Left ventricle myocardium inferior (tissue), 1 donor: ENCODE results near the gene KRTAP4-9. TPM values are rescaled to one million over a fixed set of nuclear protein-coding genes. Genes with fewer than 3 reads are reported as not detected.
"Not testable (repeated sequence)": the region's sequence is repeated elsewhere in the genome, so short reads cannot be mapped to it uniquely, and the experiment has no call there.

Experiments
- DNase-seq: peaks from one replicate; pipeline ENCODE4 v3.0.0-alpha.2; 2020
- H3K27ac ChIP-seq: fragments of 200-600 bp; replicated peaks from 2 replicates; pipeline ENCODE4 v1.8.0; 2021
- H3K27me3 ChIP-seq: fragments of 200-600 bp; 2 replicates; pipeline ENCODE4 v1.8.0; 2021; ENCODE audit warnings: low read depth
- H3K36me3 ChIP-seq: fragments of 200-600 bp; 2 replicates; pipeline ENCODE4 v1.8.0; 2021
- H3K4me1 ChIP-seq: fragments of 200-600 bp; 2 replicates; pipeline ENCODE4 v1.8.0; 2021
- H3K4me3 ChIP-seq: fragments of 200-600 bp; 2 replicates; pipeline ENCODE4 v1.8.0; 2021; ENCODE audit warnings: mild to moderate bottlenecking, moderate library complexity
- H3K9me3 ChIP-seq: fragments of 200-600 bp; replicated peaks from 2 replicates; pipeline ENCODE4 v1.8.0; 2021
- CTCF ChIP-seq: fragments of 200-600 bp; IDR thresholded peaks from 2 replicates; pipeline ENCODE4 v1.8.0; 2021; ENCODE audit warnings: antibody characterized with exemption, mild to moderate bottlenecking, borderline replicate concordance
- intact Hi-C: fragments of 100-400 bp; cut with micrococcal nuclease; formaldehyde crosslinking; loops from one replicate; pipeline ENCODE4 v1.11.0; 2022
- total RNA-seq: library from RNA; stranded (reverse); fragmentation: NEBNext Ultra II Directional; extraction: Animal tissue kit (Norgen Biotek cat#: 25700); gene quantifications from one replicate; pipeline ENCODE4 v1.2.1, GENCODE V29; 2021
- donor health status: DM: no; HTN: yes; CAD: no; lungs with severe emphysema.

The KRTAP4-9 gene
- total RNA-seq, 1 donor from 2014 or later, result not detected

GRCh38 chr17:41107941-41108450, 2.8 kb downstream of the KRTAP4-9 start:
- intact Hi-C loops, result no loop called here
- no peak for DNase-seq
- no peak for TF ChIP-seq CTCF

GRCh38 chr17:41108728-41109386, 3.7 kb downstream of the KRTAP4-9 start:
- H3K27ac ChIP-seq, intact Hi-C loops, H3K4me1 ChIP-seq, H3K9me3 ChIP-seq, H3K36me3 ChIP-seq, H3K4me3 ChIP-seq, DNase-seq: not testable (repeated sequence)
- H3K27me3 ChIP-seq, result peaks cover 41% of the 10 kb centered on the region

More at GRCh38 chr17:41107941-41108450, 2.8 kb downstream of the KRTAP4-9 start:
- Histone ChIP-seq H3K9me3 (no peaks in the 10 kb centered on the region), H3K4me1 (no peaks in the 10 kb centered on the region), H3K4me3 (no peak overlapping the region), H3K27ac (no peak overlapping the region), H3K36me3 (no peaks in the 10 kb centered on the region), H3K27me3 (peaks cover 41% of the 10 kb centered on the region)

- peaks cover 3% of the 10 kb centered on the region for H3K9me3 ChIP-seq
These were observed 6.1 kb downstream of the KRTAP4-9 start for GRCh38 chr17:41111151-41111885.

GRCh38 chr17:41116297-41116696, 11.1 kb downstream of the KRTAP4-9 start:
- Histone ChIP-seq H3K4me1 (no peaks in the 10 kb centered on the region), H3K4me3 (no peak overlapping the region), H3K9me3 (peaks cover 3% of the 10 kb centered on the region), H3K27ac (no peak overlapping the region), H3K27me3 (peaks cover 53% of the 10 kb centered on the region), H3K36me3 (no peaks in the 10 kb centered on the region)
- TF ChIP-seq CTCF, result no peak
- DNase-seq, result no peak
- intact Hi-C loops, result no loop called here

More at GRCh38 chr17:41111151-41111885, 6.1 kb downstream of the KRTAP4-9 start:
- Histone ChIP-seq H3K27me3 (peaks cover 43% of the 10 kb centered on the region), H3K4me3 (no peak overlapping the region), H3K36me3 (no peaks in the 10 kb centered on the region), H3K4me1 (no peaks in the 10 kb centered on the region), H3K27ac (no peak overlapping the region)
- TF ChIP-seq CTCF, result no peak
- no peak for DNase-seq
- intact Hi-C loops, result no loop called here

- H3K36me3 ChIP-seq, DNase-seq, H3K27ac ChIP-seq, H3K4me3 ChIP-seq, H3K4me1 ChIP-seq, H3K9me3 ChIP-seq, intact Hi-C loops: not testable (repeated sequence)
- peaks cover 65% of the 10 kb centered on the region for H3K27me3 ChIP-seq
These were observed 12.7 kb downstream of the KRTAP4-9 start, which contains the start of gene KRTAP4-11 for GRCh38 chr17:41117846-41118386. TSS of gene KRTAP4-11 (minus strand) at chr17:41118373. CDS start at chr17:41118315, 58 bp downstream.

- Histone ChIP-seq H3K36me3 (no peaks in the 10 kb centered on the region), H3K27me3 (peaks cover 73% of the 10 kb centered on the region), H3K4me1 (no peaks in the 10 kb centered on the region), H3K27ac (no peak overlapping the region), H3K9me3 (no peaks in the 10 kb centered on the region), H3K4me3 (no peak overlapping the region)
- intact Hi-C loops, result no loop called here
- no peak for DNase-seq
- TF ChIP-seq CTCF, result no peak
These were observed 13.5 kb downstream of the KRTAP4-9 start for GRCh38 chr17:41118721-41119120.

- H3K27ac ChIP-seq, DNase-seq, H3K4me1 ChIP-seq, H3K9me3 ChIP-seq, H3K36me3 ChIP-seq, H3K4me3 ChIP-seq, intact Hi-C loops: not testable (repeated sequence)
- H3K27me3 ChIP-seq, result peaks cover 76% of the 10 kb centered on the region
These were observed 14.8 kb downstream of the KRTAP4-9 start for GRCh38 chr17:41119696-41120690.
